Gastrocnemius medialis (tissue), 4 donors: ENCODE measurements around the gene DGCR2. TPM values are rescaled to one million over a fixed set of nuclear protein-coding genes. Genes with fewer than 3 reads are reported as not detected.
"Not testable (repeated sequence)": the region's sequence is repeated elsewhere in the genome, so short reads cannot be mapped to it uniquely, and the experiment has no call there.

ENCODE experiments used
- ATAC-seq, 2 donors: fragments of 150-250 bp; one replicate each; pipeline ENCODE4 v1.9.1; 2016
- DNase-seq, 2 donors: peaks; one replicate each; pipeline ENCODE4 v3.0.0-alpha.2; 2019
- H3K27ac ChIP-seq, 4 donors: fragments of 200-600 bp; sonication (generic); 1 replicate in 1 of 4; 2 replicates in 3 of 4; pipeline ENCODE4 v1.5.1; 2016 to 2018; ENCODE audit warnings: mild to moderate bottlenecking in 2 of 4, moderate library complexity in 1 of 4
- H3K27me3 ChIP-seq, 3 donors: fragments of 200-600 bp; sonication (generic) in 2 of 3; 1 replicate in 1 of 3; 2 replicates in 2 of 3; pipeline versions ENCODE4 v1.5.1 to v1.6.0; 2016 to 2019; ENCODE audit warnings: mild to moderate bottlenecking in 1 of 3, moderate library complexity in 1 of 3
- H3K36me3 ChIP-seq, 2 donors: fragments of 200-600 bp; sonication (generic) in 1 of 2; one replicate each; pipeline ENCODE4 v1.5.1; 2017 to 2018
- H3K4me1 ChIP-seq, 2 donors: fragments of 200-600 bp; sonication (generic) in 1 of 2; one replicate each; pipeline ENCODE4 v1.5.1; 2016 to 2017; ENCODE audit warnings: mild to moderate bottlenecking in 2 of 2
- H3K4me3 ChIP-seq, 4 donors: fragments of 200-600 bp; sonication (generic) in 3 of 4; 1 replicate in 1 of 4; 2 replicates in 3 of 4; pipeline ENCODE4 v1.5.1; 2016 to 2019; ENCODE audit warnings: mild to moderate bottlenecking in 2 of 4
- H3K9me3 ChIP-seq, 3 donors: fragments of 200-600 bp; sonication (generic) in 2 of 3; 1 replicate in 1 of 3; 2 replicates in 2 of 3; pipeline ENCODE4 v1.5.1; 2016 to 2019
- CTCF ChIP-seq, 5 experiments: fragments of 450-650 bp in 3 of 5; fragments of 200-600 bp in 2 of 5; sonication (generic) in 2 of 5; IDR thresholded peaks in 4 of 5; conservative IDR thresholded peaks in 1 of 5; 1 replicate in 4 of 5; 2 replicates in 1 of 5; pipeline ENCODE4 v1.5.1; 2016 to 2019; ENCODE audit warnings: antibody characterized with exemption in 5 of 5, mild to moderate bottlenecking in 3 of 5, moderate library complexity in 3 of 5
- POLR2A ChIP-seq, 2 donors: fragments of 450-650 bp; IDR thresholded peaks; one replicate each; pipeline ENCODE4 v1.6.1; 2017; ENCODE audit warnings: antibody characterized with exemption in 2 of 2, mild to moderate bottlenecking in 2 of 2, moderate library complexity in 2 of 2
- in situ Hi-C, 4 donors: fragments of 200-750 bp; cut with MboI; loops; one replicate each; pipeline versions ENCODE4 v1.15.0 to v1.8.0; 2017; ENCODE audit warnings: low sequenced_read_pairs in 4 of 4
- intact Hi-C: fragments of 100-400 bp; cut with DNase I; formaldehyde crosslinking; loops from one replicate; pipeline ENCODE4 v1.15.1; 2023; ENCODE audit warnings: low total_unique reads
- total RNA-seq, 4 donors: library from RNA; depleted of rRNA; stranded (reverse); fragments of >200 nt; gene quantifications; one replicate each; pipeline versions ENCODE4 v1.1.0 to v1.2.3, GENCODE V29; 2016

The DGCR2 gene
- total RNA-seq, 4 donors from 2014 or later: 30.0 to 72.7 (median 43.5) TPM

GRCh38 chr22:19085233-19085718, 36.9 kb downstream of the DGCR2 start:
- Histone ChIP-seq H3K36me3 (peaks cover 0 to 9% of the 10 kb centered on the region in 2 donors), H3K27me3 (no peaks in the 10 kb centered on the region), H3K4me1 (peaks cover 20 to 33% of the 10 kb centered on the region in 2 donors), H3K27ac (peak overlapping the region; percentile 24 to 67 (median 54)), H3K9me3 (no peaks in the 10 kb centered on the region), H3K4me3 (no peak overlapping the region)
- TF ChIP-seq CTCF (IDR thresholded peaks at IDR 0.05 in 4 of 5, conservative IDR thresholded peaks at IDR 0.05 in 1 of 5) (peak in 1 of 5 experiments; percentile 22), POLR2A (IDR thresholded peaks at IDR 0.05) (no peak)
- ATAC-seq: peak; percentile 66 to 67
- intact Hi-C loops: no loop called here
- DNase-seq: no peak
- in situ Hi-C loops: no loop called here

GRCh38 chr22:19084586-19084985, 37.6 kb downstream of the DGCR2 start:
- DNase-seq, ATAC-seq, H3K4me3 ChIP-seq, H3K9me3 ChIP-seq, intact Hi-C loops, H3K27ac ChIP-seq, H3K36me3 ChIP-seq, H3K27me3 ChIP-seq, in situ Hi-C loops: not testable (repeated sequence)
- peaks cover 20 to 33% of the 10 kb centered on the region in 2 donors for H3K4me1 ChIP-seq

- H3K27me3 ChIP-seq, H3K27ac ChIP-seq, H3K36me3 ChIP-seq, DNase-seq, H3K9me3 ChIP-seq, ATAC-seq, H3K4me3 ChIP-seq, in situ Hi-C loops, intact Hi-C loops: not testable (repeated sequence)
- peaks cover 20 to 33% of the 10 kb centered on the region in 2 donors for H3K4me1 ChIP-seq
These were observed 38.1 kb downstream of the DGCR2 start for GRCh38 chr22:19084126-19084525.

GRCh38 chr22:19082793-19083192, 39.4 kb downstream of the DGCR2 start:
- peaks cover 20 to 28% of the 10 kb centered on the region in 2 donors for H3K4me1 ChIP-seq
- DNase-seq: no peak
- ATAC-seq: no peak
- H3K4me3 ChIP-seq: no peak overlapping the region
- TF ChIP-seq CTCF (IDR thresholded peaks at IDR 0.05 in 4 of 5, conservative IDR thresholded peaks at IDR 0.05 in 1 of 5) (no peak), POLR2A (IDR thresholded peaks at IDR 0.05) (no peak)
- H3K27me3 ChIP-seq: no peaks in the 10 kb centered on the region
- no peaks in the 10 kb centered on the region for H3K9me3 ChIP-seq
- no peaks in the 10 kb centered on the region for H3K36me3 ChIP-seq
- intact Hi-C loops (no loop called here), in situ Hi-C loops (no loop called here)
- H3K27ac ChIP-seq: no peak overlapping the region

GRCh38 chr22:19082101-19082500, 40.1 kb downstream of the DGCR2 start:
- Histone ChIP-seq H3K4me1 (peaks cover 13 to 22% of the 10 kb centered on the region in 2 donors), H3K27ac (no peak overlapping the region), H3K36me3 (no peaks in the 10 kb centered on the region), H3K9me3 (no peaks in the 10 kb centered on the region), H3K27me3 (no peaks in the 10 kb centered on the region), H3K4me3 (no peak overlapping the region)
- DNase-seq: no peak
- in situ Hi-C loops (no loop called here), intact Hi-C loops (no loop called here)
- TF ChIP-seq CTCF (IDR thresholded peaks at IDR 0.05 in 4 of 5, conservative IDR thresholded peaks at IDR 0.05 in 1 of 5): no peak
- no peak for TF ChIP-seq POLR2A (IDR thresholded peaks at IDR 0.05)
- no peak for ATAC-seq

GRCh38 chr22:19081351-19081750, 40.9 kb downstream of the DGCR2 start:
- no peak overlapping the region for H3K27ac ChIP-seq

More at GRCh38 chr22:19081351-19081750, 40.9 kb downstream of the DGCR2 start:
- Histone ChIP-seq H3K27me3 (no peaks in the 10 kb centered on the region), H3K4me1 (peaks cover 10 to 14% of the 10 kb centered on the region in 2 donors), H3K36me3 (no peaks in the 10 kb centered on the region), H3K9me3 (no peaks in the 10 kb centered on the region), H3K4me3 (no peak overlapping the region)
- in situ Hi-C loops: no loop called here
- no peak for ATAC-seq
- TF ChIP-seq CTCF (IDR thresholded peaks at IDR 0.05 in 4 of 5, conservative IDR thresholded peaks at IDR 0.05 in 1 of 5): no peak
- no peak for TF ChIP-seq POLR2A (IDR thresholded peaks at IDR 0.05)
- DNase-seq: no peak
- intact Hi-C loops: no loop called here
